Panc1 (cell line): ENCODE results near the gene TMEM131. TPM values are rescaled to one million over a fixed set of nuclear protein-coding genes. Genes with fewer than 3 reads are reported as not detected.

Source experiments
- ATAC-seq: fragments of 200-7000 bp; cut with Tn5 transposase; 2 replicates; pipeline ENCODE4 v1.9.1; 2020; ENCODE audit warnings: mild to moderate bottlenecking, moderate library complexity
- BruUV-seq: library from RNA; stranded (reverse); fragments of 400-500 nt; replicated peaks from 2 replicates; lab custom pipeline; 2021; lab: Mats Ljungman, UMichigan
- CTCF ChIA-PET: fragments of 300-600 bp; sonication (Branson Sonifier 250); formaldehyde crosslinking; loops from one replicate; lab custom pipeline; 2022; ENCODE audit warnings: antibody characterized with exemption; lab: Charles Lee
- POLR2A ChIA-PET: fragments of 300-600 bp; sonication (Branson Sonifier 250); formaldehyde crosslinking; loops from one replicate; lab custom pipeline; 2022; ENCODE audit warnings: antibody characterized with exemption; lab: Charles Lee
- DNase-seq: peaks from one replicate; pipeline ENCODE4 v3.0.0-alpha.2; 2010; ENCODE audit warnings: low read depth, low spot score
- H3K27ac ChIP-seq: 2 replicates; pipeline ENCODE4 v1.5.1; 2011; ENCODE audit warnings: mild to moderate bottlenecking, low read length, inconsistent platforms
- H3K27me3 ChIP-seq: fragments of 200-500 bp; sonication (Bioruptor generic); 2 replicates; pipeline ENCODE4 v1.6.0; 2014; ENCODE audit warnings: low read length, inconsistent platforms; ENCODE audit not compliant: control insufficient read depth, insufficient read depth
- H3K36me3 ChIP-seq: fragments of 200-500 bp; sonication (Bioruptor generic); 2 replicates; pipeline ENCODE4 v1.5.1; 2014; ENCODE audit warnings: inconsistent platforms, mild to moderate bottlenecking, low read length, moderate library complexity; ENCODE audit not compliant: control insufficient read depth, insufficient read depth
- H3K4me1 ChIP-seq: 2 replicates; pipeline ENCODE4 v1.5.1; 2011; ENCODE audit warnings: inconsistent platforms, mild to moderate bottlenecking, low read length, moderate library complexity; ENCODE audit not compliant: control insufficient read depth, insufficient read depth
- H3K4me3 ChIP-seq, 2 experiments: 2 replicates each; pipeline ENCODE4 v1.5.1; 2011 to 2012; ENCODE audit warnings: low read depth in 2 of 2, low read length in 2 of 2, mild to moderate bottlenecking in 2 of 2, inconsistent platforms in 1 of 2, moderate library complexity in 1 of 2
- H3K9me3 ChIP-seq: fragments of 200-500 bp; sonication (Bioruptor generic); 2 replicates; pipeline ENCODE4 v1.5.1; 2014; ENCODE audit warnings: low read depth, mild to moderate bottlenecking, inconsistent platforms, low read length, moderate library complexity; ENCODE audit not compliant: control insufficient read depth, insufficient read depth
- CTCF ChIP-seq: fragments of 450-650 bp; IDR thresholded peaks from 2 replicates; pipeline ENCODE4 v1.5.1; 2017; ENCODE audit warnings: mild to moderate bottlenecking
- POLR2AphosphoS5 ChIP-seq: IDR thresholded peaks from 2 replicates; pipeline ENCODE4 v1.6.1; 2012; ENCODE audit warnings: mild to moderate bottlenecking, low read depth, low read length, moderate library complexity
- REST ChIP-seq, 2 experiments: IDR thresholded peaks; 2 replicates each; pipeline ENCODE4 v1.6.1; 2011 to 2012; ENCODE audit warnings: low read depth in 2 of 2, control low read depth in 1 of 2, low read length in 1 of 2, mild to moderate bottlenecking in 1 of 2, moderate library complexity in 1 of 2; ENCODE audit not compliant: insufficient read depth in 1 of 2
- SIN3A ChIP-seq: IDR thresholded peaks from 2 replicates; pipeline ENCODE4 v1.6.1; 2012; ENCODE audit warnings: low read depth, mild to moderate bottlenecking, low read length, moderate library complexity, borderline replicate concordance; ENCODE audit not compliant: insufficient read depth
- TCF7L2 ChIP-seq: IDR thresholded peaks from 2 replicates; pipeline ENCODE4 v1.6.1; 2011; ENCODE audit warnings: mild to moderate bottlenecking, low read depth, low read length, inconsistent platforms
- in situ Hi-C: cut with HindIII; loops from 2 replicates; pipeline ENCODE4 v1.10.0; 2016; ENCODE audit warnings: low sequenced_read_pairs, low pct_unique_long_range_greater_than_20kb
- intact Hi-C: fragments of 100-400 bp; cut with micrococcal nuclease; formaldehyde crosslinking; loops from one replicate; pipeline ENCODE4 v1.10.0; 2022; ENCODE audit not compliant: unreplicated experiment
- total RNA-seq: library from RNA; stranded (reverse); gene quantifications from one replicate; pipeline ENCODE4 v1.2.1, GENCODE V29; 2021; ENCODE audit not compliant: unreplicated experiment

TMEM131 gene
- total RNA-seq, 1 experiment from 2014 or later, result 43.4 TPM

- DNase-seq, result no peak
- no peak for TF ChIP-seq REST (IDR thresholded peaks at IDR 0.05; ENCODE audit: insufficient read depth in 1 of 2, low read depth in 2 of 2, low read length in 1 of 2)
- no peak for TF ChIP-seq SIN3A
- TF ChIP-seq POLR2AphosphoS5, result no peak
- no peak for TF ChIP-seq TCF7L2
- TF ChIP-seq CTCF, result no peak
- 0 out of 2 replicates have a peak, but pooled peaks cover 3% of the 10 kb centered on the region for H3K36me3 ChIP-seq
- CTCF ChIA-PET, result no interaction called here
- POLR2A ChIA-PET, result interaction anchor here (0.6 kb wide), 1 partner anchor 39 kb away, joined by 3 read pairs; no protein-coding TSS in a partner anchor
- ATAC-seq, result no peak
- intact Hi-C loops, result no loop called here
- H3K27me3 ChIP-seq, result no peaks in the 10 kb centered on the region
- H3K27ac ChIP-seq, result no peak overlapping the region
- no peak overlapping the region for H3K4me3 ChIP-seq
- no peaks in the 10 kb centered on the region for H3K4me1 ChIP-seq
- peaks cover 3% of the 10 kb centered on the region; the same call in 1 of the 2 replicates for H3K9me3 ChIP-seq
- in situ Hi-C loops, result no loop called here
- no TSS peak for BruUV-seq
These were observed 88.2 kb downstream of the TMEM131 start for GRCh38 chr2:97907369-97908100.

DNA sequence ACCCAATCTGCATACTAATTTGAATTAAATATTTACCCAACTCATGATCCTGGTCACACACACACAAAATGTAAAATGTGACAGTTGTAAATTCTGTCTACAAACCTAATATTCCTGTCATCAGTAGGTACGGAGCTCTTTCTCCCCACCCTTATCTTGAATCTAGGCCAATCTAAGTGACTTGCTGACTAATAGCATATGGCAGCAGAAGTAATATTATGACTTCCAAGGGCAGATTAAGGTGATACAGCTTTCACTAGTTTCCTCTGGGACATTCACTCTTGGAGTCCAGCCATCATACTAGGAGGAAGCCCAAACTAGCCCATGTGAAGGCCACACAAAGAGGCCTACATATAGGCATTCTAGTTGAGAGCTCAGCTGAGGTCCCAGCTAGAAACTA lies 89.4 kb downstream of the TMEM131 start:
- Histone ChIP-seq H3K27me3 (no peaks in the 10 kb centered on the region), H3K36me3 (0 out of 2 replicates have a peak, but pooled peaks cover 3% of the 10 kb centered on the region), H3K4me3 (no peak overlapping the region), H3K4me1 (no peaks in the 10 kb centered on the region), H3K9me3 (no peaks in the 10 kb centered on the region), H3K27ac (no peak overlapping the region)
- DNase-seq, result no peak
- TF ChIP-seq SIN3A (no peak), TCF7L2 (no peak), POLR2AphosphoS5 (no peak), CTCF (no peak), REST (IDR thresholded peaks at IDR 0.05; ENCODE audit: insufficient read depth in 1 of 2, low read depth in 2 of 2, low read length in 1 of 2) (no peak)
- in situ Hi-C loops (no loop called here), intact Hi-C loops (no loop called here)
- ChIA-PET CTCF (no interaction called here), POLR2A (no interaction called here)
- BruUV-seq, result no TSS peak
- no peak for ATAC-seq
